Gastroesophageal sphincter (tissue), 4 donors: ENCODE data around the gene LCORL. TPM values are rescaled to one million over a fixed set of nuclear protein-coding genes. Genes with fewer than 3 reads are reported as not detected.

Source experiments
- ATAC-seq: fragments of 150-250 bp; one replicate; pipeline ENCODE4 v1.9.1; 2016; ENCODE audit warnings: mild to moderate bottlenecking, moderate library complexity
- H3K27ac ChIP-seq, 4 donors: fragments of 200-600 bp; sonication (generic) in 3 of 4; 1 replicate in 3 of 4; 2 replicates in 1 of 4; pipeline ENCODE4 v1.5.1; 2016 to 2019
- H3K27me3 ChIP-seq: fragments of 200-600 bp; sonication (generic); one replicate; pipeline ENCODE4 v1.5.1; 2019
- H3K36me3 ChIP-seq, 2 donors: fragments of 200-600 bp; sonication (generic); one replicate each; pipeline ENCODE4 v1.5.1; 2019; ENCODE audit warnings: control low read depth in 1 of 2
- H3K4me1 ChIP-seq, 3 donors: fragments of 200-600 bp; sonication (generic); 1 replicate in 2 of 3; 2 replicates in 1 of 3; pipeline ENCODE4 v1.5.1; 2016 to 2019; ENCODE audit warnings: control low read depth in 2 of 3
- H3K4me3 ChIP-seq, 2 donors: fragments of 200-600 bp; sonication (generic); one replicate each; pipeline ENCODE4 v1.5.1; 2019; ENCODE audit warnings: mild to moderate bottlenecking in 1 of 2, moderate library complexity in 1 of 2
- H3K9me3 ChIP-seq, 3 donors: fragments of 200-600 bp; sonication (generic); one replicate each; pipeline ENCODE4 v1.5.1; 2017 to 2019; ENCODE audit warnings: control low read depth in 2 of 3
- CTCF ChIP-seq, 4 experiments: fragments of 200-600 bp in 2 of 4; fragments of 450-650 bp in 2 of 4; sonication (generic) in 1 of 4; IDR thresholded peaks; one replicate each; pipeline ENCODE4 v1.5.1; 2017 to 2019; ENCODE audit warnings: antibody characterized with exemption in 4 of 4, mild to moderate bottlenecking in 2 of 4, moderate library complexity in 2 of 4
- EP300 ChIP-seq: sonication (generic); formaldehyde crosslinking; IDR thresholded peaks from one replicate; pipeline ENCODE4 v1.6.1; 2017; ENCODE audit warnings: antibody characterized with exemption, mild to moderate bottlenecking
- POLR2A ChIP-seq, 2 donors: fragments of 450-650 bp; IDR thresholded peaks; one replicate each; pipeline ENCODE4 v1.6.1; 2017; ENCODE audit warnings: antibody characterized with exemption in 2 of 2, mild to moderate bottlenecking in 2 of 2, moderate library complexity in 1 of 2
- POLR2AphosphoS5 ChIP-seq: sonication (generic); formaldehyde crosslinking; IDR thresholded peaks from one replicate; pipeline ENCODE4 v1.6.1; 2017; ENCODE audit warnings: antibody characterized with exemption
- WGBS, 2 donors: methylation state at CpG; one replicate each; pipeline ENCODE4 v1.1.5; 2018; ENCODE audit warnings: low coverage in 1 of 2; 5-methylcytosine and 5-hydroxymethylcytosine counted together
- total RNA-seq, 4 donors: library from RNA; depleted of rRNA; stranded (reverse); fragments of >200 nt; gene quantifications; one replicate each; pipeline ENCODE4 v1.1.0, GENCODE V29; 2016

The LCORL gene
- total RNA-seq, 4 donors from 2014 or later: 8.5 to 14.7 (median 10.3) TPM

DNA sequence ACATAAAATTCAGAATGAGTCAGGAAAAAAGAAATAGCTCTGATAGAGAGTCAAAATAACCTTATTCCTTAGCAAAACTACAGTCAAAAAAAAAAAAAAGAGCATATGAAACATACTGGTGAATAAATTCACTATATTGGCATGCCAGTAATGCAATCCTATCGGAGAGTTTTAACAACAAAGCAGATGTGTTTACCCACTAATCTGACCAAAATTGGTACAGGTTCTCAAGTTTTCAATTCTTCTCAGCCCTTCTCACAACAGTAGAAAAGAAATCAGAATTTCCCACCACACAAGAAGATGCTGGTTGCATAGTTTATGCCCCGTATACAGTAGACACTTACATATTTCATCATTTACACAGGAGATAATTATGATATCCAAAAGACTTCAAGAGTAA, 59.4 kb downstream of the LCORL start:
- Histone ChIP-seq H3K4me1 (no peaks in the 10 kb centered on the region), H3K27me3 (no peaks in the 10 kb centered on the region), H3K9me3 (no peaks in the 10 kb centered on the region), H3K36me3 (peaks cover 0 to 9% of the 10 kb centered on the region in 2 donors), H3K27ac (no peak overlapping the region), H3K4me3 (no peak overlapping the region)
- TF ChIP-seq POLR2A (IDR thresholded peaks at IDR 0.05) (no peak), CTCF (IDR thresholded peaks at IDR 0.05) (no peak), EP300 (no peak), POLR2AphosphoS5 (no peak)
- ATAC-seq: no peak
- WGBS, 2 donors: 91 to 96% methylated on average over 2 of the region's 2 CpGs

DNA sequence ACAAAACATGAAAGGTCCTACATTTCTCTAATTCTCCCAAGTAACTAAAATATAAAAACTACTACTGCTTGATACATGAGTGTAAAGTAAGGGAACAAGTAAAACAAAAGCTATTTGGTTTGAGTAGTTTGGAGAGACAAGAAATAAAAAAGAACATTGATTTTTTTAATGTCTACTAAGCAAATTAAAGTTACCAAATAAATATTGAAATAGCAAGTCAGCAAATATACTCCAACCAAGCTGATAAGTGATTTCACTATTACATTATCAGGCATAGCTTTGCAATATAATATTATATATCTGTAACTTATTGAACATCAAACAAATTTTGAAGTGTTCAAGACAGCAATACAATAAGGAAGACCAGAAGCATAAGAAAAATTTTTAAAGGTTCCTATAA, 60.3 kb downstream of the LCORL start:
- ATAC-seq: no peak
- H3K27ac ChIP-seq: no peak overlapping the region
- H3K36me3 ChIP-seq: peaks cover 0 to 18% of the 10 kb centered on the region in 2 donors
- no peaks in the 10 kb centered on the region for H3K9me3 ChIP-seq
- H3K27me3 ChIP-seq: no peaks in the 10 kb centered on the region
- H3K4me3 ChIP-seq: no peak overlapping the region
- TF ChIP-seq POLR2AphosphoS5 (no peak), EP300 (no peak), POLR2A (IDR thresholded peaks at IDR 0.05) (no peak), CTCF (IDR thresholded peaks at IDR 0.05) (no peak)
- H3K4me1 ChIP-seq: no peaks in the 10 kb centered on the region

DNA sequence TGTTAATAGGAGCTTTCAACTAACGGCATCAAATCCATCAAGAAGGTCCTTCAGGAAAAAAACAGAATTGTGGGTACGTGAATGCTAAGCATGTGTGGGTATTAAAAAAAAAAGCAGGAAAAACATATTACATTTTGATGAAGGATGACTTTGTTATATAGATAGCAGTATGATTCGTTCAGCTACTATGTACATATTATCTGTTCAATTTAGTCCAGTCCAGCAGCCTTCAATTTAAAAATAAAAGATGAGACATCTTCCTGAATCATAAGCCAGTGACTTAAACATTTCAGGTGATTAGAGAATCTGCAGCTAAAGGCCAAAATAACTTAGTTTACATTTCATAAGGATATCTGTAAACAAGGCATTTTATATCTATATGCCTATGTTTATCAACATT, 63.4 kb downstream of the LCORL start:
- Histone ChIP-seq H3K27ac (no peak overlapping the region), H3K36me3 (peaks cover 0 to 32% of the 10 kb centered on the region in 2 donors), H3K4me3 (no peak overlapping the region), H3K9me3 (no peaks in the 10 kb centered on the region), H3K27me3 (no peaks in the 10 kb centered on the region), H3K4me1 (no peaks in the 10 kb centered on the region)
- ATAC-seq: no peak
- 85 to 90% methylated on average over 3 of the region's 3 CpGs for WGBS, 2 donors
- TF ChIP-seq POLR2A (IDR thresholded peaks at IDR 0.05): no peak
- TF ChIP-seq EP300: no peak
- no peak for TF ChIP-seq POLR2AphosphoS5
- no peak for TF ChIP-seq CTCF (IDR thresholded peaks at IDR 0.05)

DNA sequence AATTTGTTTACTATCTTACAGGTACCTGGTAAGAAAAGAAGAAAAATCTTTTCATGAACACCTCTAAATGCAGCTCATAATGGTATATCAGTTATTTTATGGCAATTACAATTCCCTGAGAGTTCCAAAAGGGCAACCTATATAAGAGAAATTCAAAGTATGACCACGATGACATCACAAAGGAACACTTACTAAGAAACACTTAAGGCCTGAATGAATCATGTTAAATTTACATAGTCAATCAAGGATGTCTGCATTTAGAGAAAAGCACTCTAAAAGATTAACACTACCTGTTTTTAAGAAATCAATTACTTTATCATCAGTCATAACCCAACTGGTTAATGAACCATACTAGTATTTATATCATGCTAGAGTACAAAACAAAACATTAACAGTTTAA, 63.9 kb downstream of the LCORL start:
- WGBS, 2 donors: 92 to 100% methylated on average over 1 of the region's 1 CpG
- TF ChIP-seq POLR2AphosphoS5: no peak
- no peak for TF ChIP-seq CTCF (IDR thresholded peaks at IDR 0.05)
- TF ChIP-seq POLR2A (IDR thresholded peaks at IDR 0.05): no peak
- no peak for TF ChIP-seq EP300
- Histone ChIP-seq H3K27me3 (no peaks in the 10 kb centered on the region), H3K27ac (no peak overlapping the region), H3K4me3 (no peak overlapping the region), H3K9me3 (no peaks in the 10 kb centered on the region), H3K36me3 (peaks cover 0 to 32% of the 10 kb centered on the region in 2 donors), H3K4me1 (no peaks in the 10 kb centered on the region)
- no peak for ATAC-seq

- 95 to 100% methylated on average over 4 of the region's 4 CpGs for WGBS, 2 donors
- H3K9me3 ChIP-seq: no peaks in the 10 kb centered on the region
- no peaks in the 10 kb centered on the region for H3K27me3 ChIP-seq
- H3K36me3 ChIP-seq: peaks cover 0 to 26% of the 10 kb centered on the region in 2 donors
- TF ChIP-seq EP300 (no peak), POLR2A (IDR thresholded peaks at IDR 0.05) (no peak)
- H3K27ac ChIP-seq: no peak overlapping the region
- H3K4me1 ChIP-seq: no peaks in the 10 kb centered on the region
- H3K4me3 ChIP-seq: no peak overlapping the region
- no peak for ATAC-seq
Measured at GRCh38 chr4:17956245-17956644, 65.3 kb downstream of the LCORL start.
